Fibroblast of skin of back (primary cell): ENCODE data around the gene HSFY2. TPM values are rescaled to one million over a fixed set of nuclear protein-coding genes. Genes with fewer than 3 reads are reported as not detected.
"Not testable (repeated sequence)": the region's sequence is repeated elsewhere in the genome, so short reads cannot be mapped to it uniquely, and the experiment has no call there.

Source experiments
- DNase-seq: peaks from one replicate; pipeline ENCODE4 v3.0.0-alpha.2; 2013
- polyA plus RNA-seq, 2 experiments: library from polyadenylated mRNA; unstranded; fragments of 120-200 nt; gene quantifications; one replicate each; pipeline ENCODE4 v1.2.1, GENCODE V29; 2013; ENCODE audit not compliant: insufficient read length in 2 of 2

HSFY2 gene, protein sequence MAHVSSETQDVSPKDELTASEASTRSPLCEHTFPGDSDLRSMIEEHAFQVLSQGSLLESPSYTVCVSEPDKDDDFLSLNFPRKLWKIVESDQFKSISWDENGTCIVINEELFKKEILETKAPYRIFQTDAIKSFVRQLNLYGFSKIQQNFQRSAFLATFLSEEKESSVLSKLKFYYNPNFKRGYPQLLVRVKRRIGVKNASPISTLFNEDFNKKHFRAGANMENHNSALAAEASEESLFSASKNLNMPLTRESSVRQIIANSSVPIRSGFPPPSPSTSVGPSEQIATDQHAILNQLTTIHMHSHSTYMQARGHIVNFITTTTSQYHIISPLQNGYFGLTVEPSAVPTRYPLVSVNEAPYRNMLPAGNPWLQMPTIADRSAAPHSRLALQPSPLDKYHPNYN
- not detected for polyA plus RNA-seq (2013, experiment 1 of 2; ENCODE audit: insufficient read length)
- not detected for polyA plus RNA-seq (2013, experiment 2 of 2; ENCODE audit: insufficient read length)

DNA sequence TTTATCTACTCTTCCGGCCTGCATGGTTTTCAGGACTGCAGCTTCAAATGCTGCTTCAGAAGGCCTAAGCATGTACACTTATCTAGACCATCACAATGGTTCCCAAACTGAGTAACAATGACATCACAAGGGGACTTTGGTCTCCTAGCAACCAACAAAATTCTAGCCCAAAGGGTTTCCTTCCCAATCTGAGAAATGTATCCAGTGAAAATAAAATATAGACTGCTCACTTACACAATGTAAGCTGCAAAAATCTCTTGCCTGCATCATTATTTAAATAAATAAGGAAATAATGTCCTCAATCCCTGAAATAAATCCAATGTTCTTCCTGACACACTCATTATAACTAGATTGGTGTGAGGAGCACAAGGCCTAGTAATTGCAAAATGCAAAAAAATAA is at the start of gene HSFY2:
TSS of gene HSFY2 (minus strand) at position 101 of the 400 bp plus-strand sequence. CDS start 117 bp downstream, outside the sequence.
- DNase-seq, result not testable (repeated sequence)

DNA sequence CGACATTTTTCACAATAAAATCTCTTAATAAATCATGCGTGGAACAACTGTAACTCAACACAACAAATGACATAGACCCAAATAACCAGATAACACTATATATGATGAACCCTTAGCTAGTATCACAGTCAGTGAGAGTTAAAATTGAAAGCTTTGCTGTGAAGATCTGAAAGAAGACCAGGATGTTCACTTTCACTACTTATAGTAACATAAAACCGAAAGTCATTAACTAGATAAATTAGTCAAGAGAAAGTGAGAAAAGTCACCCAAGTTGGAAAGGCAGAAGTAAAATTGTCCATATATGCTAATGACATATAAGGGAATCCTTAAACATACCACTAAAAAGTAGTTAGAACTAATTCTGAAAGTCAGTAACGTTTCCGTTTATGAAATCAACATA is 42.2 kb upstream of the HSFY2 start:
- DNase-seq, result not testable (repeated sequence)

DNA sequence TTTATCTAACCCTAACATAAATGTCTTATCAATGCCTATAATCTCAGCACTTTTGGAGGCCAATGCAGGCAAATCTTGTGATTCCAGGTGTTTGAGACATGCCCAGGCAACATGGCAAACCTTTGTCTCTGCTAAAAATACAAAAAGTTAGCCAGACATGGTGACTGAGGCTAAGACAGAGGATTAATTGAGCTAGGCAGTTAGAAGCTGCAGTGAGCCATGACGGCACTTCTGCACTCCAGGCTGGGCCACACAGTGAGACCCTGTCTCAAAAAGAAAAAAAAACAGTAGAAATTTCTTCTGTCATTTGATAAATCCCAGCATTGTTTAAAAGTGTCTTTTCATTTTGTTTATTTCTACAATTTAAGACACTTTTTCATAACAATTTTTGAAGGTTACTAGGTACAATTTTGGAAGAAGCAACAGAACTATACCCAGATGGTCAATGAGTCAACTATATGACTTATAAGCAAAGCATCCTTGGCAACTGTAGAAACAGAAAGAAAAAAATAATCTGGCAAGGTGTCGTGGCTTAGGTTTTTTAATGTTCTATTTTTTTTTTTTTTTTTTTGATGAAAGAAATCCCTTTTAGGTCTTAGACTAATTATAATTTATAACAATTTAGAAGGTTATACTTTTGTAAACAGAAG is 15.3 kb upstream of the HSFY2 start:
- not testable (repeated sequence) for DNase-seq

DNA sequence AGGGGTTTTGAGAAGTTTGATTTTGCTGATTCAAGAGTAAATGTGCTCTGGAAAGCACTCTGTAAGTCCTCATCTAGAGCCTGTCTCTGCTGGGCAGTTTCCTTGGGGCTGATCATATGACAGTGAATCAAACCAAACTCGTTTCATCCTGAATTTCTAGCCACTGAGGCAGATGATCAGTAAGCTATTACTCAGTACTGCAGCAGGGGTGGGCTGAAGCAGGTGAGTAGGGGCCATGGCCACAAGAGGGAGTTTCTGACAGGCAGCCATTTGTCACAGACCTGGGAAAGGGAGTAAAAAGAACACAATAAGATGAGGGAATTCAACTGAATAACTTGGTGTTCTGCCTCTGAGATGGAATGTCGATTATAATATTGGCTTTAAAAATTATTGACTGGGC is 19.5 kb downstream of the HSFY2 start:
- not testable (repeated sequence) for DNase-seq

DNA sequence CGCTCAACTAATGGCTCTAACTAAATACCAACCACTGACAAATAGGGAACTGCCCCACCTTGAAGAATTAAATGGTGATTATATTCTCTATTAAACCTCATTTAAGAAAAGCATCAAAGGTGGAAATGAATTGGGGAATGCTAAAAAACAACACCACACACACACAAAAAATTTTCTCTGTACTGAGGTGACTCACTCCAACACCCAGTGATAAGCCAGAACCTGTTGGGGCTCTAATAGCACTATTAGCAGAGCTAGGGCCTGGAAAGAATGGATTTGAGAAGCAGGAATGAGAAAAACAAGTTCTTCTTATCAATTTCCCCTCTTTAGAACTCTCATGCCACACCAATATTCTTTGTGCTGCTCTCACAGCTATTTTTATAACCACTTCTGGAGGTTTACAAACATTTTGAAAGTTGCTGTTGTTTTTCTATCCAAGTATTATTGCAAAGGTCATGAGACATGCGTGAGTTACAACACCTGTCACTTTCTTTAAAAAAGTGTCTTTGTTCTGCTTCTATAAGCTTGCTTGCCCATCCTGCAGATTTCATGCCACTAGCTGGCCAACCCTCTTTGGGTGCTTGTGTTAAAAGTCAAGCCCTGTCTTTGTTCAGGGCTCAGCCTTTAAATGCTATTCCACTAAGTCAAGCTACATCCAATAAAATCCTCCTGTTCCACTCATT is 20.3 kb downstream of the HSFY2 start:
- not testable (repeated sequence) for DNase-seq

DNA sequence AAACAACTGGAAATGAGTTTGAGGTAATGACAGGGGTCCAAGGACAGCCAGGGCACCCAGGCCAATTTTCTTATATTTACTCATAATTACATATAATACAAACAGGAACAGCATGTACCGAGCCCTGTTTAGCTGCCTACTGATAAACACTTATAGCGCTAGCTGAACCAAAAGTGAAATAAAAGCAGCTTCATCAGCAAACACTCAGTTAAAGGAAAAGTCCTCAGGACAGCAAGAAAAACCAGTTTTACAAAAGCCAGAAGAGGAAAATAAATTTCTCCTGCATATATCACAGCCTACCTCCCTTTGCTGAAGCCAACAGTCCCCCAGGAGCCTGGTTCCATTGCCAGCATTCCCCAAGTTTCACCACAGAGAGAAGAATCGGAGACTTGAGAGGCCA is 49.8 kb downstream of the HSFY2 start:
- DNase-seq, result not testable (repeated sequence)
